ENCODE measurements around the gene ASPDH.

Gene ASPDH

GRCh38 chr19:50477751-50478515 is 35.8 kb downstream of the ASPDH start:
- DNase-seq (ENCODE audit: low spot score): no peak

- DNase-seq (ENCODE audit: low spot score): no peak
These were observed 36.8 kb downstream of the ASPDH start for GRCh38 chr19:50476907-50477238.

GRCh38 chr19:50476224-50476906 is 37.3 kb downstream of the ASPDH start, which contains the start of the genes EMC10 and GARIN5A:
Gene EMC10 (plus strand): TSS chr19:50476507. CDS start chr19:50476545, 38 bp downstream.
Gene GARIN5A (minus strand): TSS chr19:50476848. CDS start chr19:50476388, 460 bp downstream.
- DNase-seq (ENCODE audit: low spot score): peak; percentile 96

GRCh38 chr19:50475736-50476223 is 37.9 kb downstream of the ASPDH start:
- DNase-seq (ENCODE audit: low spot score): no peak

DNA sequence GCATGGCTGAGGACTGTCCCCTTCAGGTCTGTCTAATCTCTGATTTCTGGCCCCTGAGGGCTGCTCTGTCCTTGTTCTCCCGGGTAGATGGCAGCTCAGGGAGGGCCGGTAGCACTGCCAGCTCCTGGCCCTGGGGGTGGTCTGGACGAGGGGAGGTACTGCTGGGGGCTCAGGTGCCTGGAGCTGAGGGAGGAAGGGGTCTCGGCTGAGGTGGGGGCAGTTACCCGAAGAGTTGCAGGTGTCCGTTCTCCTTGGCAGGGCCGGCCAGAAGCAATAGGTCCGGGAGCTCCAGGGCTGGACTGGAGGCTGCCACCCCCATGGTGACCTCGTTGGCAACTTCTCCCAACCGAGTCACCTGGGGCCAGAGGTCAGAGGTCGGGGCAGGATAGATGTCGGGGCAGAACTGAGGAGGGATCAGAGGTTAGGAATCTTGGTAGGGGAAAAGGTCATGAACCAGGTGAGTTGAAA is 38.6 kb downstream of the ASPDH start:
- no peak for DNase-seq (ENCODE audit: low spot score)

GRCh38 chr19:50473336-50473735 is 40.4 kb downstream of the ASPDH start:
- peak; percentile 24 for DNase-seq (ENCODE audit: low spot score)

- DNase-seq (ENCODE audit: low spot score): no peak
These were observed 44.9 kb downstream of the ASPDH start for GRCh38 chr19:50468818-50469217.

DNA sequence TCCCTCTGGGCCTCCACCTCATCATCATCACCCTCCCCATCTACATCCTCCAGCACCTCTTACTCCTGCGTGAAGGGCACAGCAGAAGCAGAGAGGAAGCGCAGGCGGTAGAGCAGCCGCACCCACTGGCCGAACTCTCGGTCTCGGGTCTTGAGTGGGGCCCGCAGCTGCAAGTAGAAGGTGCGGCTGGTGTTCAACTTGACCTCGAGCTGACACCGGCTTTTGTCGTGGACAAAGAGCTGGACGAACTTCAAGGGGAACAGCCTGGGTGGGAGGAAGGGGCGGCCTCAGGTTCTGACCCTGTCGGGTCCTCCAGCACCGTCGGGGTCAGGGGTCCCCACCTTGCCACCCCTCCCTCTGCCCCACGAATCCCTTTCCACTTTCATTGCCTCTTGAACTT is 46.1 kb downstream of the ASPDH start:
- DNase-seq (ENCODE audit: low spot score): no peak

GRCh38 chr19:50466706-50467039 is 47.0 kb downstream of the ASPDH start:
- DNase-seq (ENCODE audit: low spot score): no peak

- no peak for DNase-seq (ENCODE audit: low spot score)
These were observed 47.6 kb downstream of the ASPDH start for GRCh38 chr19:50465986-50466705.

GRCh38 chr19:50465000-50465399 is 48.7 kb downstream of the ASPDH start:
- no peak for DNase-seq (ENCODE audit: low spot score)

GRCh38 chr19:50464348-50464747 is 49.4 kb downstream of the ASPDH start:
- DNase-seq (ENCODE audit: low spot score): no peak

DNA sequence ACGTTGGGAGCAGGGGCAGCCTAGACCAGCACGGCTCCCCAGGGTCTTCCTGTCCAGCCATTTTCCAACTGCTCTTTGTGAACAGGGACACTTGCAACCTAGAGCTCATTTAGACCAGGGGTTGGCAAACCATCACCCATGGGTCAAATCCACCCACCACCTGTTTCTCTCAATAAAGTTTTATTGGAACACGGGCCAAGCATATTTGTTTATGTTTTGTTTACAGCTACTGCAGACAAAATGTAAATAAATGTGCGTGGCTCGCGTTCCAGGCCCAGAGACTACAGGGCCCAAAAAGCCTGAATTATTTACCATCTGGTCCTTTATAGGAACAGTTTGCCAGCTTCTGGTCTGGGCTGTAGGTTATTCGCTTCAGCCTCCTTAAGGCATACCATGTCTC is 50.7 kb downstream of the ASPDH start:
- DNase-seq (ENCODE audit: low spot score): no peak
